Measurements from ENCODE around the gene ANKLE2. TPM values are rescaled to one million over a fixed set of nuclear protein-coding genes. Genes with fewer than 3 reads are reported as not detected.

ANKLE2 gene
- total RNA-seq, 1 donor from 2014 or later: 54.2 TPM

DNA sequence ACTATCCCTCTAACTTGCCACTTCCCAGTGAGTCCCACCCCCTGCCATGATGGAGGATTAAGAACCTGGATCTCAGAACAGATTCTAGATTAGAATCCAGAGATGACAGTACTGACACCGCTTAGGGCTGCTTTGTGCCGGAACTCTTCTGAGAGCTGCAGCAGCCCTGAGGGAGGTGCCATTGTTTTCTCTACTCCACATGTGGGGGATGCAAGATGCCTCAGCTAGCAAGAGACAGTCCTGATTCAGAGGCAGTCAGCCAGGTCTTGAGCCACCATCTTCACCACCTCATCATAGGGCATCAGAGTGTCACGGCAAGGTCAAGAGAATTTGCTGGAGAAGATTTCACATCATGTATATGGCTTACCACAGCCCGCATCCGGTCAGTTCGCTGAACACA lies 54.4 kb downstream of the ANKLE2 start:
- Histone ChIP-seq H3K9me3 (no peaks in the 10 kb centered on the region), H3K4me1 (peaks cover 0 to 14% of the 10 kb centered on the region in 2 donors), H3K27me3 (no peaks in the 10 kb centered on the region), H3K4me3 (no peak overlapping the region), H3K27ac (no peak overlapping the region), H3K36me3 (peaks cover 12 to 21% of the 10 kb centered on the region in 2 donors)
- TF ChIP-seq, protein P1, sequence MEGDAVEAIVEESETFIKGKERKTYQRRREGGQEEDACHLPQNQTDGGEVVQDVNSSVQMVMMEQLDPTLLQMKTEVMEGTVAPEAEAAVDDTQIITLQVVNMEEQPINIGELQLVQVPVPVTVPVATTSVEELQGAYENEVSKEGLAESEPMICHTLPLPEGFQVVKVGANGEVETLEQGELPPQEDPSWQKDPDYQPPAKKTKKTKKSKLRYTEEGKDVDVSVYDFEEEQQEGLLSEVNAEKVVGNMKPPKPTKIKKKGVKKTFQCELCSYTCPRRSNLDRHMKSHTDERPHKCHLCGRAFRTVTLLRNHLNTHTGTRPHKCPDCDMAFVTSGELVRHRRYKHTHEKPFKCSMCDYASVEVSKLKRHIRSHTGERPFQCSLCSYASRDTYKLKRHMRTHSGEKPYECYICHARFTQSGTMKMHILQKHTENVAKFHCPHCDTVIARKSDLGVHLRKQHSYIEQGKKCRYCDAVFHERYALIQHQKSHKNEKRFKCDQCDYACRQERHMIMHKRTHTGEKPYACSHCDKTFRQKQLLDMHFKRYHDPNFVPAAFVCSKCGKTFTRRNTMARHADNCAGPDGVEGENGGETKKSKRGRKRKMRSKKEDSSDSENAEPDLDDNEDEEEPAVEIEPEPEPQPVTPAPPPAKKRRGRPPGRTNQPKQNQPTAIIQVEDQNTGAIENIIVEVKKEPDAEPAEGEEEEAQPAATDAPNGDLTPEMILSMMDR (IDR thresholded peaks at IDR 0.05): no peak
- DNase-seq (ENCODE audit: low spot score in 2 of 2): no peak
- intact Hi-C loops (cut with DNase I): no loop called here

DNA sequence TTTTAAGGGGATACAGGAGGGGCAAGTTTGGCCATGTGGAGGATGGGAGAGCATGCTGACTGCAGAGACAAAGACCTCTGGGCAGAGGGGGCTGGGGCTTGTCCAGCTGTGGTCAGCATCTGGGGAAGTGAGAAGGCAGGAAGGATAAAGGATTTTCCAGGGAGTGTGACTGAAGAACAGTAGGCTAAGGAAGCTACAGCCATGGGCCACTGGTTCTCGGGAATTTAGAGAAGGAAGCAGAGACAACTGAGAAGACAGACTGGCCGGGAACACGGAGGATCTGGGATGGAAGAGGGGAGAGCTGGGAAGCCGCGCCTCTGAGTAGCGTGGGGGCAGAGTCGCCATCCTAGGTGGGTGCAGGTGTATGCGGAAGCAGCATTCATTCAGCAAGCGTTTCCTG lies 58.0 kb downstream of the ANKLE2 start:
- no peak for DNase-seq (ENCODE audit: low spot score in 2 of 2)
- Histone ChIP-seq H3K4me3 (no peak overlapping the region), H3K27me3 (no peaks in the 10 kb centered on the region), H3K9me3 (no peaks in the 10 kb centered on the region), H3K4me1 (no peaks in the 10 kb centered on the region), H3K27ac (no peak overlapping the region), H3K36me3 (peaks cover 26 to 40% of the 10 kb centered on the region in 2 donors)
- TF ChIP-seq, protein P1 (IDR thresholded peaks at IDR 0.05): no peak
- intact Hi-C loops (cut with DNase I): no loop called here

- Histone ChIP-seq H3K4me1 (no peaks in the 10 kb centered on the region), H3K27ac (no peak overlapping the region), H3K9me3 (no peaks in the 10 kb centered on the region), H3K27me3 (no peaks in the 10 kb centered on the region), H3K4me3 (no peak overlapping the region), H3K36me3 (peaks cover 26 to 46% of the 10 kb centered on the region in 2 donors)
- DNase-seq (ENCODE audit: low spot score in 2 of 2): no peak
- intact Hi-C loops (cut with DNase I): no loop called here
- TF ChIP-seq, protein P1 (IDR thresholded peaks at IDR 0.05): no peak
Observed at GRCh38 chr12:132702640-132703039, 59.0 kb downstream of the ANKLE2 start.

DNA sequence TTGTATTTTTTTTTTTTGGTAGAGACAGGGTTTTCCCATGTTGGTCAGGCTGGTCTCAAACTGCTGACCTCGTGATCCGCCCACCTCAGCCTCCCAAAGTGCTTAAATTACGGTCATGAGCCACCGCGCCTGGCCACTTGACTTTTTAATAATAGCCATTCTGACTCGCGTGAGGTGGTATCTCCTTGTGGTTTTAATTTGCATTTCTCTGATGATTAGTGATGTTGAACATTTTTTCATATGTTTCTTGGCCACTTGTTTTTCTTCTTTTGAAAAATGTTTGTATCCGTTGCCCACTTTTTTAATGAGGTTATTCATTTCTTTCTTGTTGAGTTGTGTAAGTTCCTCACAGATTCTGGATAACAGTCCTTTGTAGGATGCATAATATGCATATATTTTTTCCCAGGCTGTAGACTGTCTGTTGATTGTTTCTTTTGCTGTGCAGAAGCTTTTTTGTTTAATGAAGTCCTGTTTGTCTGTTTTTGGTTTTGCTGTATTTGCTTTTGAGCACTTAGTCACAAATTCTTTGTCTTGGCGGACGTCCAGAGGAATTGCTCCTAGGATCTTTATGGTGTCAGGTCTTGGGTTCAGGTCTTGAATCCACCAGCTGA lies 61.3 kb downstream of the ANKLE2 start:
- peaks cover 32 to 61% of the 10 kb centered on the region in 2 donors for H3K36me3 ChIP-seq

DNA sequence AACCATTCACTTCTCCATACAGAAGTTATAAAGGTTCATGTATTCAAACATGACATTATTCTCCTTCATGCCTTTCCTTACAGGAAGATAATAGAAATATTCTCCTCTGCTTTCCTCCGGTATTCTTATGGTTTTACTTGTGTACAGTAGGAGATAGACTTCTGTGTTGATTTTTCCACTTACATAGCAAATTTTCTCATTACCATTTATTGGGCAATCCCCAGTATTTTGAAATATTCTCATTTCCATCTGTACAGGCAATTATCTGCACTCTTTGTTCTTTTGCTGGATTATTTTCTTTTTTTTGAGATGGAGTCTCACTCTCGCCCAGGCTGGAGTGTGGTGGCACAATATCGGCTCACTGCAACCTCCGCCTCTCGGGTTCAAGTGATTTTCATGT lies 63.3 kb downstream of the ANKLE2 start:
- no peaks in the 10 kb centered on the region for H3K4me1 ChIP-seq
- H3K4me3 ChIP-seq: no peak overlapping the region
- no peak for DNase-seq (ENCODE audit: low spot score in 2 of 2)
- no peaks in the 10 kb centered on the region for H3K9me3 ChIP-seq
- no peak overlapping the region for H3K27ac ChIP-seq
- TF ChIP-seq, protein P1 (IDR thresholded peaks at IDR 0.05): no peak
- peaks cover 24 to 47% of the 10 kb centered on the region in 2 donors for H3K36me3 ChIP-seq
- intact Hi-C loops (cut with DNase I): no loop called here
- no peaks in the 10 kb centered on the region for H3K27me3 ChIP-seq

More for the DNA sequence above, 61.3 kb downstream of the ANKLE2 start:
- no peaks in the 10 kb centered on the region for H3K27me3 ChIP-seq
- H3K4me3 ChIP-seq: no peak overlapping the region
- intact Hi-C loops (cut with DNase I): no loop called here
- TF ChIP-seq, protein P1 (IDR thresholded peaks at IDR 0.05): no peak
- no peak overlapping the region for H3K27ac ChIP-seq
- no peaks in the 10 kb centered on the region for H3K4me1 ChIP-seq
- no peak for DNase-seq (ENCODE audit: low spot score in 2 of 2)
- no peaks in the 10 kb centered on the region for H3K9me3 ChIP-seq

Measured in ascending aorta (tissue), 2 donors.